Measurements from ENCODE around the gene SBSN. TPM values are rescaled to one million over a fixed set of nuclear protein-coding genes. Genes with fewer than 3 reads are reported as not detected.

Gene SBSN
- total and polyA plus RNA-seq, 10 of the 15 experiments (the other 5 are each of a cell fraction or from before 2014, with no cell fraction given): 0.09 TPM; not detected in 9

DNA sequence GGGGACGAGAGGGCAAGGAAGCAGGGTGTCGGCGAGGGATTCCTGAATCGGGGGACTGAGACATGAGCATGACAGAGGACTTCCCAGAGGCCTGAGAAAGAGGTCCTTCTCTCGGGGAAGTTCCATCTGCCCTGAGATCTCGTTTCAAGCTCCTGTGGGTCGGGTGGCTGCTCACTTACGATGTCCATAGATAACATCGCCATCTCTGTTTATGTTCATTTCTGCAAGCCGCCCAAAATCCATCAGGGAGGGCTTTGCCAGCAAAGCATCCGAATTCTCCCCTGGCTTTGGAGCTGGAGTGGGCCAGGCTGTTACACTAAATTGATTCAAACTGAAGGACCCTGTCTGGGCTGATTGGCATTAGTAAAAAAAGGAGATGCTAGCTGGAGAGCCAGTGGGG is 20.6 kb downstream of the SBSN start:
- ChIA-PET RAD21 (ENCODE audit: unreplicated experiment) (interaction anchor here (0.7 to 4.8 kb wide), 6 partner anchors 13 to 102 kb away, joined by 3 to 24 read pairs (median 5); no protein-coding TSS in a partner anchor), SMC1A (ENCODE audit: uncharacterized antibody, unreplicated experiment) (interaction anchor here (0.7 to 5.7 kb wide), 7 partner anchors 12 to 181 kb away, joined by 3 to 35 read pairs (median 10); no protein-coding TSS in a partner anchor), POLR2A (interaction anchor here (0.5 to 3.5 kb wide), 9 partner anchors 12 to 236 kb away, joined by 3 to 9 read pairs (median 4); no protein-coding TSS in a partner anchor), CTCF (interaction anchor here (1.2 to 6.3 kb wide), 12 partner anchors 12 to 366 kb away, joined by 3 to 87 read pairs (median 9); no protein-coding TSS in a partner anchor)
- no peak for FAIRE-seq
- Histone ChIP-seq H3K9me3 (replicated peaks; ENCODE audit: control insufficient read depth, insufficient read depth, low read length) (no peaks in the 10 kb centered on the region), H2AFZ (ENCODE audit: control insufficient read depth, low read depth, low read length) (no peak overlapping the region), H3K4me2 (ENCODE audit: control insufficient read depth, insufficient read depth) (peak overlapping the region; percentile 63), H3K4me3 (no peak overlapping the region), H3K9ac (ENCODE audit: control insufficient read depth, insufficient read depth, low read length) (peak overlapping the region; percentile 18; the same call in 1 of the 2 replicates), H3K27me3 (replicated peaks in 1 of 2; ENCODE audit: control insufficient read depth in 2 of 2, insufficient read depth in 2 of 2, low read length in 1 of 2) (no peaks in the 10 kb centered on the region; a peak in 1 of 4 replicates), H3K4me1 (ENCODE audit: control insufficient read depth, insufficient read depth, low read length) (peaks cover 8% of the 10 kb centered on the region), H3K27ac (ENCODE audit: control insufficient read depth, insufficient read depth) (peak overlapping the region; percentile 64), H3K79me2 (ENCODE audit: control insufficient read depth, insufficient read depth, low read length) (no peaks in the 10 kb centered on the region), H3K36me3 (ENCODE audit: control insufficient read depth in 2 of 2, insufficient read depth in 2 of 2, low read length in 1 of 2) (no peaks in the 10 kb centered on the region), H4K20me1 (ENCODE audit: control insufficient read depth, insufficient read depth) (no peaks in the 10 kb centered on the region)
- WGBS (ENCODE audit: insufficient coverage, insufficient replicate concordance, low lambda C conversion rate, missing lambda C conversion rate): 67% methylated on average over 11 of the region's 11 CpGs
- no peak for DNase-seq (ENCODE audit: low read depth, low spot score)
- in situ Hi-C loops (cut with MboI) (no loop called here), intact Hi-C loops (cut with micrococcal nuclease; ENCODE audit: unreplicated experiment) (no loop called here)
- no peak for ATAC-seq
- BruUV-seq (replicated peaks): no TSS peak
- TF ChIP-seq SIX5 (IDR thresholded peaks at IDR 0.05; ENCODE audit: low read depth, low read length, severe bottlenecking): no peak
- TF ChIP-seq SMARCA5 (IDR thresholded peaks at IDR 0.05): no peak
- TF ChIP-seq NFYA (IDR thresholded peaks at IDR 0.05; ENCODE audit: borderline replicate concordance, low read depth, low read length): no peak
- no peak for TF ChIP-seq TBL1XR1 (IDR thresholded peaks at IDR 0.05; ENCODE audit: low read depth, low read length)
- TF ChIP-seq NR2C2 (IDR thresholded peaks at IDR 0.05; ENCODE audit: borderline replicate concordance, control insufficient read depth, insufficient read length, low read depth): no peak
- no peak for TF ChIP-seq FOXK2 (IDR thresholded peaks at IDR 0.05)
- no peak for TF ChIP-seq NR2F1 (conservative IDR thresholded peaks at IDR 0.05)
- TF ChIP-seq EZH2 (IDR thresholded peaks at IDR 0.05; ENCODE audit: borderline replicate concordance, control insufficient read depth, low read depth, low read length): no peak
- TF ChIP-seq, protein P1, sequence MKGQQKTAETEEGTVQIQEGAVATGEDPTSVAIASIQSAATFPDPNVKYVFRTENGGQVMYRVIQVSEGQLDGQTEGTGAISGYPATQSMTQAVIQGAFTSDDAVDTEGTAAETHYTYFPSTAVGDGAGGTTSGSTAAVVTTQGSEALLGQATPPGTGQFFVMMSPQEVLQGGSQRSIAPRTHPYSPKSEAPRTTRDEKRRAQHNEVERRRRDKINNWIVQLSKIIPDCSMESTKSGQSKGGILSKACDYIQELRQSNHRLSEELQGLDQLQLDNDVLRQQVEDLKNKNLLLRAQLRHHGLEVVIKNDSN (IDR thresholded peaks at IDR 0.05; ENCODE audit: borderline replicate concordance, extremely low read length, insufficient read depth, low read depth, low read length): no peak
- TF ChIP-seq, protein P2, sequence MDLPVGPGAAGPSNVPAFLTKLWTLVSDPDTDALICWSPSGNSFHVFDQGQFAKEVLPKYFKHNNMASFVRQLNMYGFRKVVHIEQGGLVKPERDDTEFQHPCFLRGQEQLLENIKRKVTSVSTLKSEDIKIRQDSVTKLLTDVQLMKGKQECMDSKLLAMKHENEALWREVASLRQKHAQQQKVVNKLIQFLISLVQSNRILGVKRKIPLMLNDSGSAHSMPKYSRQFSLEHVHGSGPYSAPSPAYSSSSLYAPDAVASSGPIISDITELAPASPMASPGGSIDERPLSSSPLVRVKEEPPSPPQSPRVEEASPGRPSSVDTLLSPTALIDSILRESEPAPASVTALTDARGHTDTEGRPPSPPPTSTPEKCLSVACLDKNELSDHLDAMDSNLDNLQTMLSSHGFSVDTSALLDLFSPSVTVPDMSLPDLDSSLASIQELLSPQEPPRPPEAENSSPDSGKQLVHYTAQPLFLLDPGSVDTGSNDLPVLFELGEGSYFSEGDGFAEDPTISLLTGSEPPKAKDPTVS (IDR thresholded peaks at IDR 0.05; ENCODE audit: low read depth, low read length): no peak
- TF ChIP-seq SRF (IDR thresholded peaks at IDR 0.05; ENCODE audit: low read depth in 2 of 2, low read length in 2 of 2): no peak

Data from GM12878 (cell line).